A549 (cell line): Measurements from ENCODE around the gene ZBTB42. TPM values are rescaled to one million over a fixed set of nuclear protein-coding genes. Genes with fewer than 3 reads are reported as not detected.

ENCODE experiments used
- ATAC-seq, 2 experiments: fragments of 200-7000 bp in 1 of 2; fragments of >200 bp in 1 of 2; cut with Nextera tagmentation in 1 of 2; cut with Tn5 transposase in 1 of 2; 3 replicates each; pipeline versions ENCODE4 v1.8.0 to v1.9.1; 2018 to 2020; ENCODE audit warnings: mild to moderate bottlenecking in 1 of 2, moderate library complexity in 1 of 2
- CTCF ChIA-PET: fragments of 300-600 bp; sonication (Branson Sonifier 250); formaldehyde crosslinking; extraction: SDS; loops from one replicate; lab custom pipeline; 2021; ENCODE audit warnings: antibody characterized with exemption, inconsistent platforms; lab: Yijun Ruan, JAX
- POLR2A ChIA-PET: fragments of 350-600 bp; formaldehyde crosslinking; extraction: SDS; loops from one replicate; lab custom pipeline; 2021; ENCODE audit warnings: antibody characterized with exemption, inconsistent platforms; lab: Yijun Ruan, JAX
- DNase-seq, 2 experiments: peaks; one replicate each; pipeline versions ENCODE4 v3.0.0 to v3.0.0-alpha.2; 2011 to 2016; ENCODE audit warnings: low read depth in 1 of 2, low spot score in 1 of 2
- FAIRE-seq: peaks from 2 replicates; lab custom pipeline; 2011; peaks lifted over from hg19 to GRCh38; lab: Jason Lieb, UNC
- H3K27ac ChIP-seq, 2 experiments: fragments of >200 bp; sonication (Bioruptor Twin); formaldehyde crosslinking; 3 replicates each; pipeline ENCODE4 v1.5.1; 2016 to 2017
- H3K4me1 ChIP-seq: fragments of >200 bp; sonication (Bioruptor Twin); formaldehyde crosslinking; 3 replicates; pipeline ENCODE4 v1.6.1; 2016
- H3K4me2 ChIP-seq: fragments of >200 bp; sonication (Bioruptor Twin); formaldehyde crosslinking; 3 replicates; pipeline ENCODE4 v1.6.1; 2016
- H3K4me3 ChIP-seq: fragments of >200 bp; sonication (Bioruptor Twin); formaldehyde crosslinking; 3 replicates; pipeline ENCODE4 v1.5.1; 2016
- H3K9me3 ChIP-seq: fragments of >200 bp; sonication (Bioruptor Twin); formaldehyde crosslinking; 3 replicates; pipeline ENCODE4 v1.6.1; 2016
- ATOH8 ChIP-seq: fragments of 250-450 bp; sonication (Bioruptor Pico); IDR thresholded peaks from 2 replicates; pipeline ENCODE4 v1.5.0; 2020; ENCODE audit warnings: low read depth, mild to moderate bottlenecking, moderate library complexity
- CBX2 ChIP-seq: fragments of 200-600 bp; sonication (generic); IDR thresholded peaks from 2 replicates; pipeline ENCODE4 v1.6.1; 2016; ENCODE audit warnings: low read depth, mild to moderate bottlenecking, borderline replicate concordance
- CEBPB ChIP-seq, 2 experiments: fragments of >200 bp in 1 of 2; sonication (Bioruptor Twin) in 1 of 2; formaldehyde crosslinking in 1 of 2; IDR thresholded peaks; 2 replicates each; pipeline ENCODE4 v1.6.1; 2012 to 2016
- EHF ChIP-seq: fragments of 250-450 bp; sonication (Bioruptor Pico); IDR thresholded peaks from 2 replicates; pipeline ENCODE4 v1.5.0; 2020; ENCODE audit warnings: mild to moderate bottlenecking
- EP300 ChIP-seq, 2 experiments: fragments of >200 bp; sonication (Bioruptor Twin); formaldehyde crosslinking; IDR thresholded peaks; 2 replicates in 1 of 2; 3 replicates in 1 of 2; pipeline ENCODE4 v1.6.1; 2016 to 2017
- FOSL2 ChIP-seq, 2 experiments: fragments of 450-650 bp in 1 of 2; fragments of >200 bp in 1 of 2; sonication (Bioruptor Twin) in 1 of 2; formaldehyde crosslinking; IDR thresholded peaks; 2 replicates each; pipeline versions ENCODE4 v1.5.0 to v1.6.1; 2016 to 2020; ENCODE audit warnings: mild to moderate bottlenecking in 1 of 2, moderate library complexity in 1 of 2
- FOXS1 ChIP-seq: fragments of 250-450 bp; sonication (Bioruptor Pico); IDR thresholded peaks from 2 replicates; pipeline ENCODE4 v1.5.0; 2020; ENCODE audit warnings: mild to moderate bottlenecking, moderate library complexity
- GATA3 ChIP-seq: IDR thresholded peaks from 2 replicates; pipeline ENCODE4 v1.6.1; 2012; ENCODE audit warnings: borderline replicate concordance
- HDAC2 ChIP-seq: fragments of 200-600 bp; sonication (generic); IDR thresholded peaks from 2 replicates; pipeline ENCODE4 v1.6.1; 2016
- HOXB5 ChIP-seq: fragments of 250-450 bp; sonication (Bioruptor Pico); IDR thresholded peaks from 2 replicates; pipeline ENCODE4 v1.5.0; 2020; ENCODE audit warnings: mild to moderate bottlenecking, moderate library complexity
- KDM1A ChIP-seq: fragments of 200-600 bp; sonication (generic); IDR thresholded peaks from 2 replicates; pipeline ENCODE4 v1.6.1; 2016; ENCODE audit warnings: low read depth, mild to moderate bottlenecking
- KDM5A ChIP-seq: fragments of 200-600 bp; sonication (generic); IDR thresholded peaks from 2 replicates; pipeline ENCODE4 v1.6.1; 2016; ENCODE audit warnings: antibody characterized with exemption, mild to moderate bottlenecking
- MAZ ChIP-seq: fragments of 150-350 bp; IDR thresholded peaks from 2 replicates; pipeline ENCODE4 v1.6.1; 2014; ENCODE audit warnings: antibody characterized with exemption, low read depth, low read length, borderline replicate concordance
- MYC ChIP-seq: IDR thresholded peaks from 2 replicates; pipeline ENCODE4 v1.6.1; 2012; ENCODE audit warnings: mild to moderate bottlenecking, inconsistent platforms, low read length, improper control_type of control experiment, borderline replicate concordance
- PBX3 ChIP-seq: IDR thresholded peaks from 2 replicates; pipeline ENCODE4 v1.6.1; 2012
- POLR2A ChIP-seq: IDR thresholded peaks from 2 replicates; pipeline ENCODE4 v1.6.1; 2012; ENCODE audit warnings: mild to moderate bottlenecking, low read length
- POLR2AphosphoS2 ChIP-seq: conservative IDR thresholded peaks from 2 replicates; pipeline ENCODE4 v1.6.1; 2012; ENCODE audit warnings: low read length, improper control_type of control experiment, inconsistent platforms
- RAD21 ChIP-seq, 2 experiments: fragments of >200 bp in 1 of 2; sonication (Bioruptor Twin) in 1 of 2; formaldehyde crosslinking in 1 of 2; IDR thresholded peaks in 1 of 2; conservative IDR thresholded peaks in 1 of 2; 2 replicates in 1 of 2; 3 replicates in 1 of 2; pipeline ENCODE4 v1.6.1; 2012 to 2018; ENCODE audit warnings: inconsistent platforms in 1 of 2
- RCOR1 ChIP-seq: fragments of 150-350 bp; IDR thresholded peaks from 2 replicates; pipeline ENCODE4 v1.6.1; 2014; ENCODE audit warnings: antibody characterized with exemption, low read length, low read depth
- SMC3 ChIP-seq: fragments of >200 bp; sonication (Bioruptor Twin); formaldehyde crosslinking; IDR thresholded peaks from 3 replicates; pipeline ENCODE4 v1.6.1; 2018; ENCODE audit warnings: inconsistent platforms
- SREBF2 ChIP-seq: fragments of 450-650 bp; IDR thresholded peaks from 2 replicates; pipeline ENCODE4 v1.6.1; 2014; ENCODE audit warnings: mild to moderate bottlenecking, moderate library complexity
- TFCP2L1 ChIP-seq: fragments of 250-450 bp; sonication (Bioruptor Pico); IDR thresholded peaks from 2 replicates; pipeline ENCODE4 v1.5.0; 2021; ENCODE audit warnings: mild to moderate bottlenecking
- TP53 ChIP-seq: fragments of 250-450 bp; sonication (Bioruptor Pico); IDR thresholded peaks from 2 replicates; pipeline ENCODE4 v1.5.0; 2021; ENCODE audit warnings: mild to moderate bottlenecking, moderate library complexity
- ZNF302 ChIP-seq: fragments of 250-450 bp; sonication (Bioruptor Pico); IDR thresholded peaks from 2 replicates; pipeline ENCODE4 v1.9.0; 2021; ENCODE audit warnings: inconsistent platforms, mild to moderate bottlenecking, moderate library complexity
- ZSCAN20 ChIP-seq: fragments of 250-450 bp; sonication (Bioruptor Pico); IDR thresholded peaks from 2 replicates; pipeline ENCODE4 v1.8.0; 2022; ENCODE audit warnings: mild to moderate bottlenecking, moderate library complexity
- WGBS: methylation state at CpG from one replicate; pipeline ENCODE4 v1.1.6; 2017; ENCODE audit errors: missing lambda C conversion rate; 5-methylcytosine and 5-hydroxymethylcytosine counted together
- polyA plus RNA-seq, 4 experiments: library from polyadenylated mRNA; depleted of rRNA in 3 of 4; stranded (reverse); fragments of >200 nt; fragmentation: RNase III in 1 of 4; extraction: RNeasy Plus Mini Kit Qiagen cat#74134 plus additional on column Dnase treatment in 1 of 4; gene quantifications; 2 replicates in 3 of 4; 3 replicates in 1 of 4; pipeline ENCODE4 v1.2.3, GENCODE V29; 2011 to 2017
- TF ChIP-seq, protein P1 (sequence below): IDR thresholded peaks from 2 replicates; pipeline ENCODE4 v1.6.1; 2012; ENCODE audit warnings: low read depth, borderline replicate concordance
- TF ChIP-seq, protein P2 (sequence below): fragments of 200-600 bp; sonication (generic); IDR thresholded peaks from 2 replicates; pipeline ENCODE4 v1.6.1; 2016; ENCODE audit warnings: antibody characterized with exemption, mild to moderate bottlenecking, moderate library complexity

ZBTB42 gene
- polyA plus RNA-seq, 2 of the 4 experiments (the other 2 are of a cell fraction): 1.6 to 2.6 TPM

- no peak for DNase-seq
- Histone ChIP-seq H3K4me1 (peaks cover 14% of the 10 kb centered on the region; the same call in 2 of the 3 replicates), H3K9me3 (no peaks in the 10 kb centered on the region), H3K4me3 (no peak overlapping the region), H3K27ac (no peak overlapping the region), H3K4me2 (no peak overlapping the region)
- WGBS: 95% methylated on average over 22 of the region's 27 CpGs
- ChIA-PET CTCF (interaction anchor here (1.4 to 5.1 kb wide), 2 partner anchors 14 to 64 kb away, joined by 3 to 65 read pairs; no protein-coding TSS in a partner anchor), POLR2A (no interaction called here)
- TF ChIP-seq SMC3 (no peak), HDAC2 (no peak), TP53 (no peak), KDM1A (no peak), RAD21 (conservative IDR thresholded peaks at IDR 0.05 in 1 of 2, IDR thresholded peaks at IDR 0.05 in 1 of 2) (no peak), MYC (no peak), ZNF302 (no peak), EHF (CRISPR knock-in tag) (no peak), POLR2A (no peak), ATOH8 (CRISPR knock-in tag) (no peak), EP300 (IDR thresholded peaks at IDR 0.05) (no peak), POLR2AphosphoS2 (no peak), CBX2 (no peak), FOSL2 (IDR thresholded peaks at IDR 0.05) (no peak), FOSL2 (CRISPR knock-in tag; IDR thresholded peaks at IDR 0.05) (no peak)
- TF ChIP-seq, protein P1, sequence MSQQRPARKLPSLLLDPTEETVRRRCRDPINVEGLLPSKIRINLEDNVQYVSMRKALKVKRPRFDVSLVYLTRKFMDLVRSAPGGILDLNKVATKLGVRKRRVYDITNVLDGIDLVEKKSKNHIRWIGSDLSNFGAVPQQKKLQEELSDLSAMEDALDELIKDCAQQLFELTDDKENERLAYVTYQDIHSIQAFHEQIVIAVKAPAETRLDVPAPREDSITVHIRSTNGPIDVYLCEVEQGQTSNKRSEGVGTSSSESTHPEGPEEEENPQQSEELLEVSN: no peak
- no peak for FAIRE-seq
- no peak for ATAC-seq
Observed at GRCh38 chr14:104756477-104757237, 44.2 kb upstream of the ZBTB42 start.

DNA sequence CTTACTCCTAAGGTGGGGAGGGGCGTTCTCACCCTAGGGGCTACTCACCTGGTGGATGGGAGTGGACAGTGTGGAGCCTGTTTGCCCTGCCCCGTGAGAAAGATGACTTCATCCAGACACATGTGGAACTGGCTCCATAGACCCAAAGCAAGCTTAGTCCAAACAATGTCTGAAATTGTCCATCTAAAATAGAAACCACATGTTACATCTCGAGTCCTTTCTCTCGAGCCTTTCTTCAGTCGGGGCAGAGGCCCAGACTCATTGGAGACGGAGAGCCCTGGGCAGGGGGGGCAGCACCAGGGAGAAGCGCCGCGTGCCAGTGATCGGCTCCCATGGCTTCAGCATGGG is 43.7 kb upstream of the ZBTB42 start:
- FAIRE-seq (no peak), ATAC-seq (no peak), DNase-seq (no peak)
- Histone ChIP-seq H3K4me3 (no peak overlapping the region), H3K4me1 (peaks cover 9% of the 10 kb centered on the region; the same call in 2 of the 3 replicates), H3K27ac (no peak overlapping the region), H3K9me3 (no peaks in the 10 kb centered on the region), H3K4me2 (no peak overlapping the region)
- 90% methylated on average over 10 of the region's 10 CpGs for WGBS
- CTCF ChIA-PET: interaction anchor here (5.1 kb wide), 1 partner anchor 13 kb away, joined by 65 read pairs; no protein-coding TSS in a partner anchor
- TF ChIP-seq SREBF2 (no peak), FOXS1 (no peak), GATA3 (no peak), KDM5A (no peak), CBX2 (no peak), MAZ (no peak), TFCP2L1 (CRISPR knock-in tag) (no peak), CEBPB (IDR thresholded peaks at IDR 0.05) (no peak), RCOR1 (no peak), PBX3 (no peak), ZSCAN20 (CRISPR knock-in tag) (no peak), POLR2A (no peak), HOXB5 (CRISPR knock-in tag) (no peak)
- TF ChIP-seq, protein P2, sequence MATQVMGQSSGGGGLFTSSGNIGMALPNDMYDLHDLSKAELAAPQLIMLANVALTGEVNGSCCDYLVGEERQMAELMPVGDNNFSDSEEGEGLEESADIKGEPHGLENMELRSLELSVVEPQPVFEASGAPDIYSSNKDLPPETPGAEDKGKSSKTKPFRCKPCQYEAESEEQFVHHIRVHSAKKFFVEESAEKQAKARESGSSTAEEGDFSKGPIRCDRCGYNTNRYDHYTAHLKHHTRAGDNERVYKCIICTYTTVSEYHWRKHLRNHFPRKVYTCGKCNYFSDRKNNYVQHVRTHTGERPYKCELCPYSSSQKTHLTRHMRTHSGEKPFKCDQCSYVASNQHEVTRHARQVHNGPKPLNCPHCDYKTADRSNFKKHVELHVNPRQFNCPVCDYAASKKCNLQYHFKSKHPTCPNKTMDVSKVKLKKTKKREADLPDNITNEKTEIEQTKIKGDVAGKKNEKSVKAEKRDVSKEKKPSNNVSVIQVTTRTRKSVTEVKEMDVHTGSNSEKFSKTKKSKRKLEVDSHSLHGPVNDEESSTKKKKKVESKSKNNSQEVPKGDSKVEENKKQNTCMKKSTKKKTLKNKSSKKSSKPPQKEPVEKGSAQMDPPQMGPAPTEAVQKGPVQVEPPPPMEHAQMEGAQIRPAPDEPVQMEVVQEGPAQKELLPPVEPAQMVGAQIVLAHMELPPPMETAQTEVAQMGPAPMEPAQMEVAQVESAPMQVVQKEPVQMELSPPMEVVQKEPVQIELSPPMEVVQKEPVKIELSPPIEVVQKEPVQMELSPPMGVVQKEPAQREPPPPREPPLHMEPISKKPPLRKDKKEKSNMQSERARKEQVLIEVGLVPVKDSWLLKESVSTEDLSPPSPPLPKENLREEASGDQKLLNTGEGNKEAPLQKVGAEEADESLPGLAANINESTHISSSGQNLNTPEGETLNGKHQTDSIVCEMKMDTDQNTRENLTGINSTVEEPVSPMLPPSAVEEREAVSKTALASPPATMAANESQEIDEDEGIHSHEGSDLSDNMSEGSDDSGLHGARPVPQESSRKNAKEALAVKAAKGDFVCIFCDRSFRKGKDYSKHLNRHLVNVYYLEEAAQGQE: no peak
- POLR2A ChIA-PET: no interaction called here
